NCI-H2171 (cell line): ENCODE data around the gene WASF3.
A peak's percentile ranks its signal among the peaks of the same experiment; 100 is the strongest.

Experiments
- DNase-seq: peaks from one replicate; lab custom pipeline; 2025; lab: John Stamatoyannopoulos, UW

WASF3 gene

DNA sequence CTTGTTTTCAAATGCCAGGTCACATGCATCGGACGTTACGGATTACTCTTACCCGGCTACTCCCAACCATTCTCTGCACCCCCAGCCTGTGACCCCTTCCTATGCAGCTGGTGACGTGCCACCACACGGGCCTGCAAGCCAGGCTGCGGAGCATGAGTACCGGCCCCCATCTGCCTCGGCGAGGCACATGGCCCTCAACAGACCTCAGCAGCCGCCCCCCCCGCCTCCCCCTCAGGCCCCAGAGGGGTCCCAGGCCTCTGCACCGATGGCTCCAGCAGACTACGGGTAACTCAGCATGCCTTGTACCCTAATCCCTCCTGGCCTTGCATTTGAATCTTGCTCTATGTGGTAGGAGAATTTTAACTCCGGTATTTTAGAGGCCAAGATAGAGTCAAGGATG, 123.6 kb downstream of the WASF3 start:
- no peak for DNase-seq

DNA sequence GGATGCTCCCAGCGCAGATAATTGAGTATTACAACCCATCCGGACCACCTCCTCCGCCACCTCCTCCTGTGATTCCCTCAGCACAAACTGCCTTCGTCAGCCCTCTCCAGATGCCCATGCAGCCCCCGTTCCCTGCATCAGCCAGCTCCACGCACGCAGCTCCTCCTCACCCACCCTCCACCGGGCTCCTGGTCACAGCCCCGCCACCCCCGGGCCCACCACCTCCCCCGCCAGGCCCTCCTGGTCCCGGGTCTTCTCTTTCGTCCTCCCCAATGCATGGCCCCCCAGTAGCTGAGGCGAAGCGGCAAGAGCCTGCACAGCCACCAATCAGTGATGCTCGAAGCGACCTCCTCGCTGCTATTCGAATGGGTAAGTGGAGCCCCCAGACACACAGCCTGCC, 125.1 kb downstream of the WASF3 start:
- DNase-seq, result no peak

DNA sequence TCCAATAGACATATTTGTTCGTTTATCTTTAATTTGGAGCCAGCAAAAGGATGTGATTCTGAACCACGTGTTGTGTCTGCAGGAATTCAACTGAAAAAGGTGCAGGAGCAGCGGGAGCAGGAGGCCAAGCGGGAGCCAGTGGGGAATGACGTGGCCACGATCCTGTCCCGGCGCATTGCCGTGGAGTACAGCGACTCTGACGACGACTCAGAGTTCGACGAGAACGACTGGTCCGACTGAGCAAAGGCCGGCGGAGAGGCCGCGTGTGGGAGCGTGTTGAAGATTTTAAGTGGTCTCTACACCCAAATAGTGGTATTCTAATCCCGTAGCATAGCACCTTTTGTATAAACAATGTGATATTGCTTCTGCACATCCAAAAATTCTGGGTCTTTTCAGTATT, 128.1 kb downstream of the WASF3 start:
- no peak for DNase-seq

DNA sequence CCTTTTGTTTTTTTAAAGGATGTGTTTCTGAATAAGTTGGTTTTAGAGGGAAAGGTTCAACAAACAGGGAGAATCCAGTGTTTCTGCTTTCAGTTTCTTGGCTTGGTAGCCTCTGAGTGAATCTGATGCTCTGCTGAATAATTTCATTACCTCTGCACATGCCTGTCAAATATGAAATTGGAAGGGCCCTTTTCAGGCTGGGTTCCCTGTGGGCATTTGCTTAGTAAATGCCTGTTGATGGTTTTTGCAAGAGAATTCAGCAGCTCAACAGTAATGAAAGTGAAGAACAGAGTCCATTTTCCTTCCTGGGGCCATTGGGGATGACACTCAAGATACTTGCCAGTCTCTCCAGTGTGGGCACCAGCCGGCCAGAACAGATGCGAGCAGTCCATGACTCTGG, 128.8 kb downstream of the WASF3 start:
- no peak for DNase-seq

DNA sequence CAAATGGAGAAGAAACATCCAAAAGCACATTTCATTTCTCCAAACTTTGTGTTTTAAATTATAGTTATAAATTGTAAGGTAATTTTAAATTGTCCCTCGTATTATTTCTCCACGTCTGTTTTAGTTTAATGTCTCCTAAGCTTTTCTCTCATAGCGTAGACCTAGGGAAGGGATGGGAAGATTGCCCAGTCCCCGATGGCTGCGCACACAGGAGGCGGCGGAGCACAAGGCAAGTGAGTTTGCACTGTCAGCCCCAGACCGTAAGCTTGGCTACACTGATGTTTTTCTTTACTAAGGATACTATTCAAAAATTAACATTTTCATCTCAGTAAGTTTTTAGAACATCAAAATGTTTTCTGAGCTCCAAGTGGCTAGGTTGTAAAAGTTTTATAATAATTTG, 130.8 kb downstream of the WASF3 start:
- no peak for DNase-seq

DNA sequence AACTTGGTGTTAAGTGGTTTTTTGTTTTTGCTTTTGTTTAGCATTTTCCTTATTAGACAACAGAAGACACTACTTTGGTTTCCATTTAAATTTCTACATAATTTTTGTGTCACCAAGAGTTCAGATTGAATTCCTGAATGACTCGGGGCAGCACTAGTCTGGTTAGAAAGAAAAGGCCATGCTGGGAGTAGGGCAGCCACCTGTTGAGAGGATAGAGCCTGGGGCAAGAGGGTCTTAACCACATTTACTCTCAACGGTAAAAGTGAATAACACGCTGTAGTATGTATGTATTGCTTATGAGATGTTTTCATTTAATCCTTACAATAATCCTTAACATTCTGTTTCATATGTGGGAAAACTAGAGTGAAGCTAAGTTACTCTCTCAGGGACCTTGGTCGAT, 131.5 kb downstream of the WASF3 start:
- no peak for DNase-seq

DNA sequence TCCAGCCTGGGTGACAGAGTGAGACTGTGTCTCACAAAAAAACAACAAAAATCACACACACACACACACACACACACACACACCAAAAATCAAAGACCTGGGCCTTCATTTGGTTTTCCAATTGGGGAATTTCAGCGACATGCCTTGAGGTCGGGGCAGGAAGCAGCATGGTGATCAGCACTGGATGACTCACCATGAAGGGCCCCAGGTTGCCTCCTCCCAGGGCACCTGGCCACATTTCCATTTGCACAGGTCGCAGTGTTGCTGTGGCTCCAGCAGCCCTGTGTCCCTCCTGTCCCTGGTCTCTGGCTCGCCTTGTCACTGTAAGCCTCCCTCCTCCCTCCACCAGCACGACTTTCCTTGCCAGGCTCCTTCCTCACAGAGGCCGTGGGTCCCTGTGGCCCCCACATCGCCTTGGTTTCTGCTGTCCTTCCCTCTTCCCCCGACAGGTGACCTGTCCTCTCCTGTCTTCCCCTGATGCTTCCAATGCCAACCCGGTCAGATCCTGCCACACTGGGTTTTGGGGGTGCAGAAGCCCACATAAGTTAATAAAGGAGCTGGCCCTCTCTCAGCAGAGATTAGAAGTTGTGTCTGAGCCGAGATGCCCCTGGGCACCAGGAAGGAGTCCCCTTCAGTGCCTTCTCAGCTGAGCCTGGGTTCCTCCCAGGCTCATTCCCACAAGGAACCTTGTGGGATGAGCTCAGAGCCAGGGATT, 136.4 kb downstream of the WASF3 start:
- no peak for DNase-seq

DNA sequence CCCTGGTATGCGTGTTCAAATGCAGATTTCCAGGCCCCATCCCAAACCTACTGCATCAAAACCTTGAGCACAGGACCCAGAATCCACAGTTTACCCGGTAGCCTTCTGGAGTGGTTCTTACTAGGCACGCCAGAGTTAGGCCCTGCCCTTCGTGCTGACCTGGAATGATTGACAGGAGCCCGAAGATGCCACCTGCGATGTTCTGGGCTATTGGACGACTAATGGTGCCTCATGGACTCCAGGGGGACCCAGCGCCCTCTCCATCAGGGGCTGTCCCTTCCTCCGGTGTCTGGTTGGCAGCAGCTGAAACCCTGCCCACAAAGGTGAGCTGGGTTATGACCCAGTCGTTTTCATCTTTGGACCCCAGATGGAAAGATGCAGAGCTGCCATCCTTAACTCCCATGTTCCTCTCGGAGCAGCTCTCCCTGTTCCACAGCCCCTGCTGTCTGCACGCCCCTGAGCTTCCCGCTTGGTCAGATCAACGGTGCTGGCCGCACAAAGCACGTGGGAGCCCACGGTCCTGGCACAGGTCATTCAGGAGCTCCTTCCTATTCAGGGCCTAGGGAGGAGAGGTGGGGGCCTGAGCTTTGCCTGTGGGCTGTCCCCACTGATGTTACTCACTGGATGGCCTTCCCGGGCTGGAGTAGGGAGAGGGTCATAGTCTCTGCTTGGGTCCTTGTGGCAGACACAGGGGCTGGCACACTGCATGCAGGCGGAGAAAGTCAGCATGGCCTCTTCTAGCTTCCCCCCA, 137.3 kb downstream of the WASF3 start:
- DNase-seq, result no peak

DNA sequence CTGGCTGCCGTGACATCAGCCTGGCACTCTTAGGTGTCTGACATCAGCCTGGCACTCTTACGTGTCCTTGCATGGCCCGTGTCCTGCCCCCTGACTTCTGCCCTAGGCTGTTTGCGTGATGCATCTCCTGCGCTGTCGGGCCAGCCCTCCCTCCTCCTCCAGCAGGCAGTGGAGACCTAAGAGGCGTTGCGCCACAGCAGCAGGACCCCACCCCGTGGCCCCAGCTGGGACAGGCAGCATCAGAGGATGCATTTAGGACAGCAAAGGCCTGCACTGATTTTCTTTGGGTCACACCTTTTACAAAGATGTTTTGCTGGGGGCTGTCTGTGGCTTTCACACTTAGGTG, 137.8 kb downstream of the WASF3 start:
- no peak for DNase-seq

DNA sequence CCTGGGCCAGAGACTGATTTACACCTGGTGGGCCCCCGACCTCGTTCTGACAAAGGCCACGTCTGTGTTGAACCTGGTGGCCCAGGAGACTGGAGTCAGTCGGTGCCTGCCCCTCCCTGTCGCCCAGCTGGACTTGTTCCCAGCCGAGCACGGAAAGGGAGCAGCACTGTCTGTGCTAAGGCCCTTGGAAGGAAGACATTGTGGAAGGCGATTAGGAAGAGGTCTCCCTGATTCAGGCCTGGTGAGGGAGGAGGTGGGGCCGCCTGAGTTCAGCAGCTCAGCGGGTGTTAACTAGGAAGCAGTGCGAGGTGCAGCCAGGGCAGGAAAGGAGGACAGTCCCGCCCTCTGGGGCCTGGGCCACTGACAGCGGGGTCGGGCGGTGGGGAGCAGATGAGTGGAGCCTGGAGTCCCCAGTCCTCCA, 138.4 kb downstream of the WASF3 start:
- DNase-seq, result no peak

DNA sequence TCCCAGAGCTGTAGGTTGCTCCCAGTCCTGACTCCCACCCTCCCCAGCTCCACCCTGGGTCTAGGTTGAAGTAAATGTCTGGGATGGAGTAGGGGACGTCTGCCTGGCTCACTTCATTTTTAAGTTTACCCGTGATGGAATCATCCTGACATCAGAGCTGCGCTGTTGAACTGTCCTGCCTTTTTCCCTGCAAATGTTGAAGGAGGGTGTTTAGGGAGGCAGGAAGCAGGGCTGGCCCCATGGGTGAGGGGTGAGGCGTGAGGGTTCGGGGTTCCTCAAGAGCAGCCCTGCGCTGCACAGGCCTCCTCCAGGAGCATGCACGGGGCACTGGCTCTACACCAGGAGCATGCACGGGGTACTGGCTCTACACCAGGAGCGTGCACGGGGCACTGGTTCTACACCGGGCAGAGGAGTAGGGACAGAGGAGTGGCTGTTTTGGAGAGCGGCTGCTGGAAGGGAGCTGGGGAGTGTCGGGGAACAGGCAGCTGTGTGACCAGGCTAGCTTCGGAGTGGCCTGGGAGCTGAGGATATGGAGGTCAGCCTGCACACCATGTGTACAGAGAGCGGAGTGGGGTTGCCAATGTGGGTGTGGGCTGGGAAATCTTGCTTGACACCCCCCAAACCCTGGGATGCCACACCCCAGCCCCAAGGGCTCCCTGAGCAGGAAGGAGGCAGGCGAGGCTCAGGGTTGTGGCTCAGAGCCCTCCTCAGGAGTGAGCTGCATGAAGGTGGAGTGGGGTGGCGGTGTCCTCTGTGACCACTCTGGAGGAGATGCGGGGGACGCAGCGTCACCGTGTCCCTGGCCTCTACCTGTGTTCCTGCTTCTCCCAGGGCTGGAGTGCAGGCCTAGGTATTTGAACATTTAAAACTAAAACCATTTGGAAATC, 139.8 kb downstream of the WASF3 start:
- no peak for DNase-seq

DNA sequence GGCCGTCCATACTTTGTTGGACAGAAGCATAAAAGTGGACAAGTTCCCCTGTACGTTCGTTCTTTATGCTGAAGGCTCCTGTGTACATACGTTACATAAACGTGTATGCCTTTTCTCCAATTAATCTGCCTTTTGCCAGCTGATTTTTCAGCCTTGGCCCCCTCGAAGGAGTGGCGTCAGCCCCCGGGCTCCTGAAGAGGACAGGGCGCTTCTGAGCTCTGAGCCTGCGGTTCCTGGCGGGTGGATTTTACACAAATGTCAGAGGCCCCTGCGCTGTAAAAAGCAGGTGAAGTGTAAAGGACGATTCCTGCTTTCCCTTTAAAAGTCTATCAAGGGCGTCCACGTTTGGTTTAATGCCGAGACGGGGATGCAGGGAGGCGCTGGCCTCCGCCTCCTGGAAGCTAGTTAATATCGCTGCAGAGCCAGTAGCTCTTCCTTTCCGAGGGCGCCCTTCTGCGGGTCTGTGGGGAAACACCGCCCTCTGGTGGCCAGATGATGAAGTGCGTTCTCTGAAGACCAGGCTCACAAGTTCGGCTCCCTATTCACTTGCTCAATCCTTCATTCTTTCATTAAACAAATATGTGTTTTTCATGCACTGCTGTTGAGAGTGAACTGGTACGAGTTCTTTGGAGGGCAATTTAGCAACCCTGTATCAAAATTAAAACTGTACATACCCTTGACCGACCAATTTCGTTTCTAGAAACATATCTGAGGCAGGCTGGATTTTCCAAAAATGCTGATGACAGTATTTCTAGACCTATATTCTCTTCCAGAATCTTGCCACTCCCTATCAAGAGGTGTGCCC, 141.1 kb downstream of the WASF3 start:
- DNase-seq, result peak; percentile 20

DNA sequence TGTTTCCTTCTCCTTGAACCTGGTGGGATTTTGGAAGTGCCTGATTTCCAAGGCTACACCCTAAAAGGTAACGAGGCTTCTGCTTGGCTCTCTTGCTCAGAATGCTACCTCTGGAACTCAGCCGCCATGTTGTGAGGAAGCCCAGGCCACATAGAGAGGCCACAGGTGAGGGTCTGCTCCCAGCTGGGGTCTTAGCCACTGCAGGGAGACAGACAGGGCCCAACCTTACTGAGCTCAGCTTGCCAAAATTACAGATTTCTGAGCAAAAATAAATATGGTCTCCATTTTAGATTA, 141.7 kb downstream of the WASF3 start:
- DNase-seq, result no peak

DNA sequence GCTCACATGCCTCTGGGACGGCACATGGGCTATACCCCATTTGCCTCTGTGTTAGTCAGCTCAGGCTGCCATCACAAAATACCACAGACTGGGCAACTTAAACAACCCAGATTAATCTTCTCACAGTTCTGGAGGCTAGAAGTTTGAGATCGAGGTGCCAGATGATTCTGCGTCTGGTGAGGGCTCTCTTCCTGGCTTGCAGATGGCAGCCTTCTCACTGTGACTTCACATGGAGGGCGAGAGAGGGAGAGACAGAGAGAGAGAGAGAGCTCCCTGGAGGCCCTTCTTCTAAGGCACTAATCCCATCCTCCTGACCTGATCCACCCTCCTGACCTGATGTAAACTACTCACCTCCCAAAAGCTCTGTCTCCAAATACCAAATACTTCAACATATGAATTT, 148.1 kb downstream of the WASF3 start:
- DNase-seq, result no peak

DNA sequence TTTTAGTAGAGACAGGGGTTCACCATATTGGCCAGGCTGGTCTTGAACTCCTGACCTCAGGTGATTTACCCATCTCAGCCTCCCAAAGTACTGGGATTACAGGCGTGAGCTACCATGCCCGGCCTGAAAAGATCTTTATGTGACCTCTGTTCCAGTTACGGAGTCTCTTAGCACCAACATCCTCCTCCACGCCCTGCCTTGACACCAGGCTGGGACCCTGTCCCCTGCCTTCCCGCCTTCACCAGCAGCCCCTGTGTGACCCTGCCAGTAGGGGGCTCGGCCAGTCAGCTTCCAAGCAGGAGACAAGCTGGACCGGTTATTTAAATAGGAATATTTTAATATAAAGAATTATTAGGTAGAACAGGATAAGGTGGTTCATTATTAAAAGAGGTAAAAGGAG, 148.9 kb downstream of the WASF3 start:
- DNase-seq, result no peak

DNA sequence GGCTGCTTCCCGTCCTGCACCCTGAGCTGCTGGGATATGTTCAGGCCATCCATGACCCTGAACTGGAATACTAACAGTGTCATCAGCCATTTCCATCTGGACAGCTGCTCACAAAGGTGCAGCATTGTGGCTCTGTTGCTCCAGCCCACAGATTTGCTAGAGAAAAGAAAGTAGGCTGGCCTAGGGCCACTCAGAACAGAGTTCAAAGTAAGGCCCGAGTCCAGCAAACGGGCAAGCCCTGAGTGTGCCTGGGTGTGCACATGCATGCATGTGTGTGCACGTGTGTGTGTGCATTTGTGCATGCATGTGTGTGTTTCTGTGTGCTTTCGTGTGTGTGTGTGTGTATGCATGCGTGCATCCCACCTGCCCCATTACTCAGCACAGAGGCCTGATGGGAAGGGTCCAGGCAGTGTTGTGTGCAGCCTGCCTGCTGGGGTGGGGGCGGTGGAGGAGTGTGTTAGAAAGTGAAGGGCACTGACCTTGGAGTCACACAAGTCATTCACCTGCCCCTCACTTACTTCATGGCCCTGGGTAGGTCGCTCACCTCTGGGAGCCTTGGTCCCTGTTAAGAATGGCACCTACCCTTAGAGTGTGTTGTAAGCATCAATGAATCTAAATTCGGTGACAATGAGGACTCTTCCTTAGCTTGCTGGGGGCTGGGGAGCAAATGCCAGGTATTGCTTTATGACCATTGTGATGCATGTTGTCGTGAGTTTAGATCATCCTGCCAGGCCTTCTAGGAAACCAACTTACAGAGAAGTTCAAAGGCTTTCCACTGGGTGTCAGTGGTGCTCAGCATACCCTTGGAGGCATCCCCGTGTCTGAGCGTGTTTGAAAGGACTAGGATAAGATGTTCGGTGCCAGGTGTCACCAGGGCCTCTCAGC, 149.9 kb downstream of the WASF3 start:
- DNase-seq, result peak; percentile 7

DNA sequence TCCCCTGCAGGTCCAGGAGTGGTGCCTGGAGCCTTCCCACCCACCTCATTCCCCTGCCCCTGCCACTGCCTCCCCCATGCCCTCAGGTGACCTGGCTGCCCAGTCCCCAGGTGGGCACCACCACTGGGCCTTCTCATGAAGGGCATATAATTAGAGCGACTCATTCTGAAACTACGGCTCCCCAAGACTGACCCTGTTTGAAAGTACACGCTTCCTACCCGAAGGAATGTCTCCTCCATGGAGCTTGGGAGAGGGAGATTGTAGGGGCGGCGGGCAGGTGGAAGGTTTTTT, 150.5 kb downstream of the WASF3 start:
- DNase-seq, result no peak

DNA sequence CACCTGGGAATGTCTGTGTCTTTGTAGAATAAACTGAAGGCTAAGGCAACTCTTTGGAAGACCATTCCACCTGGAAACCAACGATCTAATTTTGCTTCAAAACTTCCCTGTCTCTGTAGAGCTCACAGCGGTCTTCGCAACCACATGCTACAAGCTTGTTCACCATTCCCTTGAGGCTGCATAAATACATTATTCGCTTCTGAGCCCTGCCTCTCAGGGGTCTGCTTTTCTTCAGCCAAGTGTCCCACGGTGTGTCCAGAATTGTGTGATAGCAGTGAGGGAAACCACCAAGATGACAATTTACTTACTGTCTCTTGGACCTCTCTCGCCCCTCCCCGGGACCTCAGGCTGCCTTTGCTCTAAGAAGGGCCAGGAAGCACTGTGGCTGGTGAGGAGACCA, 152.0 kb downstream of the WASF3 start:
- DNase-seq, result no peak

DNA sequence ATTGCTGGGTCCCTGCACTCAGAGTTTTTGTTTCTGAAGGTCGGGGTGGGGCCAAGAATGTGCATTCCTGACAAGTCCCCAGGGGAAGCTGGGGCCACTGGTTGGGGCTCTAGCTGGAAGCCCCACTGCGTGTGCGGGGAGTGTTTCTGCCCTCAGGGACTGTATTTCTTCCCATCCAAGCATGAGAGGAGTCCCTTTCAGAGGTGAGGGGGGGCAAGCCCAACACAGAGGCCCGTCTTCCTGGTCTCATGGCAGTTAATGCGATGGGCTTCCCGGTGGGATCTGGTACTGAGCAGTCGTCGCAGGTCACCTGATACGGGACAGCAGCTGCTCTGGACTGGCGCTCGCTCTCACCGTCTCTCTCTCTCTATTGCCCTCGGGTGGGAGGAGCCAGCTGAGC, 152.7 kb downstream of the WASF3 start:
- DNase-seq, result no peak

DNA sequence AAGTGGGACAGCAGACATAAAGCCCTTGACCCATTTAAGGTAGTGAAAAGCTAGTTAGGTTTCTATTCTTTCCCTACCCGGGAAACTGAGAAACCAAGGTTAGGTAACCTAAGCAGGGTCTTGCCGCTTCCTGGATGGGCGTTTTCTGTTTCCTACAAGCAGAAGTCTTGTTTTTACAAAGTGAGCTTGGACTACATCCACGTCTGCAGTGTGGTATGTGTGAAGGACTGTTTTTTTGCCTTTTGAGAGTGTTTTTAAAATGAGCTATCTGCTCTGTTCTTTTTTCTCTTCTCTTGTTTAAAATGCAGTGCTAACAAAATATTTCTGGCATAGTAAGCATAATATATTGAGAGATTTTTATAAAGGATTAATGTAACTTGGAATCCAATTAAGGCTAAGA, 153.7 kb downstream of the WASF3 start:
- no peak for DNase-seq

DNA sequence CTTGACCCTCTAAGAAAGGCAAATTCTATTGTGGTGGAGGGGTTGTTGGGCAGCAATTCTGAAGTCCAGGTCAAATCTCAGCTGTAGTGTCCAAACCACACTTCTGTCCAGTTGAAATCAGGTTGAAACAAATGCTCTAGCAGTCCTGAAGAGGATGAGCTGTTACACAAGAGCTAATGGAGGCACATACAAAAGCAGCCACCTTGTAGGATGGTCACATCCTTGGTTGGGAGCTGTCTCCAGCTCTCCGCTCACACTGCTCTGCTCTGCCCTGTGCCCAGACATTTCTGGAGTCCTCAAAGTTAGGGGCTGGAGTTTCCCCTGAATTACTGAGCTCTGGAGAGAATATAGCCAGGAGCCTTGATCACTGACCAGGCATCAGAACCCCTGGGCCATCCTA, 155.9 kb downstream of the WASF3 start:
- DNase-seq, result no peak

DNA sequence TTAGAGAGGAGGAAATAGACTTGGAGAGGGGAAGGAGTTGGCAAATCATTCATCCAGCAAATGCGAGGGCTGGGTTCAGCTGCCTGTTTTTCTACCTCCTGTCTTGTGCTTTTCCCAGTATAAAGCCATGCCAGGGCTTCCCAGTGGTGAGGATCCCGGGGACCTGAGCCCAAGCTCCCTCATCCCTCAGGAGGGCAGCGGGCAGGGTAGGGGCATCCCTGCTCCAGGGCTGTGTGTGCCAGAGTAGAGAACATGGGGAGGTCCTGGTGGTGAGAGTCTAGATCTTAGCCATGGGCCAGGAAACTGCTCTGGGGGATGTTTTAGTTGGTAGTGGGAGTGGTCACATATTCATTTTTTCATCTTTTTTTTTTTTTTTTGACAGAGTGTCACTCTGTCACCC, 159.5 kb downstream of the WASF3 start:
- no peak for DNase-seq
